ENCODE results near the gene GPR156.

DNA sequence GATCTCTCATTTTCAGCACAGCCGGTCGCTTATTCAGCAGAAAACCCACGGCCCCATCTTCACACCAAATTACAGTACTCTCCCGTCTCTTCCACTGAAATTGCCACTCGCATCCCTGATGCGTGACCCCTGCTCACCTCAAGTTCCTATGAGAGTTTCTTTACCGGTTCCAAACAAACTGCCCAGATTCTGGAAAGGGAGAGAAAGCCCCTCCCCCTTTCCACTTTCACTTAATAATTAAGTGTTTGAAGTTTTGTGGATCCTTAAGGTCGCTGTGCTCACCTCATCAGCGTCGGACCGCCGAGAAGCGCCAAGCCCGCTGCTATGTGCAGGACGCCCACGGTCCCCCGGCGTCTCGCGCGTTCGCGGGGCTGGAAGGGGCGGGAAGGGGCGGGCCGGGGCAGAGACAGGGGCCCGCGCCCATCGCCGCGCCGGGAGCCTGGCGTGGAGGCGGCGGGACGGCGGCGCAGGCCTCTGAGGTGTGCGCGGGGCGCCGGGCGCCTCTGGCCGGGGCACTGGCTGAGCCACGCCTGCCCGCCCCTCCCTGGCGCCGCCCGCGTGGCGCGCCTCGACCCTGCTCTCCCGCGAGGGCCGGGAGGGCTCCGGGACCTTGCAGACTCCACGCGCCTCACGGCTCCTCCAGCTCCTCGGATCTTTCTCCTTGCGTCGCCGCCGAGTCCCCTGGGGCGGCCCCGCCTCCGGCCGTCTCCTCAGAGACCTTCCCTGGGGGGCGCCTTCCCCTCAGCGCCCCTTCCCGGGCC is at the start of gene GPR156:
- TF ChIP-seq TAF1 (IDR thresholded peaks at IDR 0.05; ENCODE audit: borderline replicate concordance, insufficient read depth, low read length) (no peak), REST (IDR thresholded peaks at IDR 0.05; ENCODE audit: insufficient read depth in 1 of 2, low read depth in 2 of 2, low read length in 2 of 2) (no peak)
